GM21529 (cell line): ENCODE measurements around the gene GADL1.

ENCODE experiments used
- ATAC-seq: cut with Tn5 transposase; IDR thresholded peaks from one replicate; pipeline ENCODE4 v1.9.1; 2021; ENCODE audit not compliant: unreplicated experiment

Gene GADL1, protein sequence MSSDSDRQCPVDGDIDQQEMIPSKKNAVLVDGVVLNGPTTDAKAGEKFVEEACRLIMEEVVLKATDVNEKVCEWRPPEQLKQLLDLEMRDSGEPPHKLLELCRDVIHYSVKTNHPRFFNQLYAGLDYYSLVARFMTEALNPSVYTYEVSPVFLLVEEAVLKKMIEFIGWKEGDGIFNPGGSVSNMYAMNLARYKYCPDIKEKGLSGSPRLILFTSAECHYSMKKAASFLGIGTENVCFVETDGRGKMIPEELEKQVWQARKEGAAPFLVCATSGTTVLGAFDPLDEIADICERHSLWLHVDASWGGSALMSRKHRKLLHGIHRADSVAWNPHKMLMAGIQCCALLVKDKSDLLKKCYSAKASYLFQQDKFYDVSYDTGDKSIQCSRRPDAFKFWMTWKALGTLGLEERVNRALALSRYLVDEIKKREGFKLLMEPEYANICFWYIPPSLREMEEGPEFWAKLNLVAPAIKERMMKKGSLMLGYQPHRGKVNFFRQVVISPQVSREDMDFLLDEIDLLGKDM

DNA sequence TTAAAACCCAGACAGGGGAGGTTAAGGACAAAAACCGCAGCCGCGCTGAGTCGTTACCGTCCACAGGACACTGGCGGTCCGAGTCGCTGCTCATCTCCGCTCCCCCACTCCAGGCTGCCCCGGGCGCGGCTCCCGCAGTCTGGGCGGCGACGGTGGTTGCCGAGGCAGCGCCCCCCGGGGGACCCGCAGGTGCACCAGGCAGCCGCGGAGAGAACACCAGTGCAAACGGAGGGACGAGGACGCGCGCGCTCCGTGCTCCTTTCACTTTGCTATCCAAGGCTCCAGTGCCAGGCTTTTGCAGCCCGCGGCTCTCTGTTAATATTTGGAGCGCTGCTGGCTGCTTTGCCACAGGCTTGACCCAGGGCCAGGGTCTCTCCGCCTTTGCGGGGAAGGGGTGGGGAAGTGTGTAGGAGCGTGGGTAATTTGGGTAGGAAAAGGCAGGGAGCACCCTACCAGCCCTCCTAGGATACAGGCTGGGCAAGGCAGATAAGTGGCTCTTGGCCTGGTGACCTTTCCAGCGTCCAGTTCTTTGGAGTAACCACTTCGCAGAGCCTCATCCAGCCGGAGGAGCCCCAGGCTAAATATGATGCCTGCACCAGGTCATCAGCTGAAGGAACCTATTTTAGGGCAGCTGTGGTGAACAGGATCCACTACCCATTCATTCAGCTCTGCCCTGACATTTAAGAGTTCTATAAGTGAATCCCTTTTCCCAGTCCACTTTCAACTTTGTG, at the start of gene GADL1:
TSS of gene GADL1 (minus strand) at position 141 of the 731 bp plus-strand sequence. CDS start at position 94, 47 bp downstream.
- ATAC-seq, result no peak

DNA sequence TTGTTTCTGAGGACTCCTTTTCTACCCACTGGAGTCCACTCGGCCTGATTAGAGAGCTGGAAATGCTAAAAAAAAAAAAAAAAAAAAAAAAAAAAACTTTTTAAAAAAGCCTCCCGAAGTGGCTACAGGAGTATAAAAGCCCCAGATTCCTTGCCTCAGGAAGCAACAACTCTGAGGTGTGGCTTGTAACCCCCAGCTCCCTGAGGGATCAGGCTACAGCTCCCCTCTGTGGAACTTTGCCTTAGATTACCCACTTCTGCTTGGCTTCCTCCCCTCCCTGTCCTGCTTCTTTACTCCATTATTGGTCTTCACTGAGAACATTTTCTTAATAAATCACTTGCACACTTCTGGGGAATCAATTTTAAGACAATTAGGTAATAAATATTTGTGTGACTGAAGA, 49.7 kb upstream of the GADL1 start:
- ATAC-seq, result no peak

DNA sequence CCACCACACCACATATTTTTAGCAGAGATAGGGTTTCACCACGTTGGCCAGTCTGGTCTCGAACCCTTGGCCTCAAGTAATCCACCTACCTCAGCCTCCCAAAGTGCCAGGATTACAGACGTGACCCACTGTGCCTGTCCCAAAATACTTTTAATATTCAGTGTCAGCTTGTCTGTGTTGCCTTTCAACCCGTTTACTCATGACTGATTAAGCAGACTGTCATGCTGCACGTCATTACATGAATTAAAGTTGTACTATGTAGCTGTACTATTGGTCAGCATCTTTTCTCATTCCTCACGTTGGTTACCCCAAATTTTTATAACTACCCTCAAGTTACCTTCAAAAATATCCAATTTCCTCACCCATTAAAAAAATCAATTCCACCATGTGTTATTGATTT, 48.7 kb upstream of the GADL1 start:
- no peak for ATAC-seq

DNA sequence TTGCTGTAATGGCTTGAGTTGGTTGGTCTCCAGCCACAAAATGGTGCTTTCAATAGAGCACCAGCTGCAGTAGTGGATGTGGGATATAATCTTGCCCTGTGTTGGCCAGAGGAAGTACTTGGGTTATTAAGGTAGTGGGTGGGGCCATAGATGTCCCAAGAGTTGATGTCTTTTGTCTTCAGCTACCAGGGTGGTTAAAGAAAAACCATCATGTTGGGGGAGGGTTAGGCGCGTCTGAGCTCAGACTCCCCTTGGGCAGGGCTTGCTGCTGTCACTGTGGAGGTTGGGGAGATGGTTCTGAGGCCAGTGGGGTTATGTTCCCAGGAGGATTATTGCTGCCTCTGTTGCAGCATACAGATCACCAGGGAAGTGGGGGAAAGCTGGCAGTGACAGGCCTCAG, 46.9 kb upstream of the GADL1 start:
- ATAC-seq, result no peak

DNA sequence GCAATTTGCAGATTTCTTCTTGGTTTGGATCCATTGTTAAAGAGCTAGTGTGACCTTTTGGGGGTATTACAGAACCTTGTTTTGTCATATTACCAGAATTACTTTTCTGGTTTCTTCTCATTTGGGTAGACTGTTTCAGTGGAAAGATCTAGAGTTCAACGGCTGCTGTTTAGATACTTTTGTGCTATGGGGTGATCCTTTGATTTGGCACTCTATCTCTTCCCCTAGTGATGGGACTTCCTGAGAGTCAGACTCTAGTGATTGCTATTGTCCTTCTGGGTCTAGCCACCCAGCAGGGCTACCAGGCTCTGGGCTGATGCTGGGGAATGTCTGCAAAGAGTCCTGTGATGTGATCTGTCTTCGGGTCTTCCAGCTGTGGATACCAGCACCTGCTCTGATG, 46.3 kb upstream of the GADL1 start:
- no peak for ATAC-seq

DNA sequence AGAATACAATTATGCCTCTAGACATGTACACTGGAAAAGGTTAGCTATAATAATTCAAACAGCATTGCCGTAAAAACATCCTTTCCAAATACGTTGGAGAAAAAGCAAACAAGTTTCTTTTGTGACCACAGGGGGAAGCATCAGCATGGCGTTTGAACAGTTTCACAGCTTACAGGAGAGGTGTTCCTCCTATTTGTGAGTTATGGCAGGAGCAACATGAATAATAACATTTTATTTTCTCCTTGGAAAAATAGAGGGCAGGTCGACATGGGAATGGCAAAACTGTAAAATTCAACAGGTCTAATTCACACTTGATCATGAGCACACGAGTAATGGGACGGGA, 39.7 kb upstream of the GADL1 start:
- ATAC-seq, result no peak

DNA sequence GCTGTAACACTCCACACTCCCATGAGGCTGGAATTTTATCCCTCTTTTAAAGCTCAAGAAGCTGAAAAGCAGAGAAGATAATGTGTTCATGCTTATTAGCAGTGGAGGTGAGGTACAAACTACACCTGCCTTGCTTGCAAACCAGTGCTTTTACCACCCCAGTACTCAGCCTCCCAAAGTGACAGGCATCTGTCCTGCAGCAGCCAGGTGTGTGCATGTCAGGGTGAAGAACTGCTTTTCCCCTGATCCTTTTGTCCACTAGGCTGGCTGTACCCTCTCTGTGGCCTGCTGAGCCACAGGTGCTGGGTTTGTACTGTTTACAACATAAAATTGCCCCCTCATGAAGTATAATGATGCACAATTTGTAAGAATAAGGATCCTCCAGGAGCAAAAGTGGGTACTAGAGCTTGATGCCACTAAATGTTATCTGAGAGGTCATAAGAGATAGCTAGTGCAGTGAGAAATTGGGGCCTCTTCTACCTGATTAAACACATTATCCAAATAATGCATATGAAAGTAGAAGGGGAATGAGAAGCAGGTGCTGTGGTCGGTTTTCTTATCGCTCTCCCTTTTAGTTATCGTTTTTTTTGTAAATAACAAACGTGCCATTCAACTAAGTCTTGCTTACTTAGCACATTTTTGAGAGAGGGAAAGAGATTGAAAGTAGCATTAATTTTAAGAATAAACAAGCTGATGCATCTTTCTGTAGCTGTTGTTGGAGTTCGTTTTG, 39.2 kb upstream of the GADL1 start:
- no peak for ATAC-seq

DNA sequence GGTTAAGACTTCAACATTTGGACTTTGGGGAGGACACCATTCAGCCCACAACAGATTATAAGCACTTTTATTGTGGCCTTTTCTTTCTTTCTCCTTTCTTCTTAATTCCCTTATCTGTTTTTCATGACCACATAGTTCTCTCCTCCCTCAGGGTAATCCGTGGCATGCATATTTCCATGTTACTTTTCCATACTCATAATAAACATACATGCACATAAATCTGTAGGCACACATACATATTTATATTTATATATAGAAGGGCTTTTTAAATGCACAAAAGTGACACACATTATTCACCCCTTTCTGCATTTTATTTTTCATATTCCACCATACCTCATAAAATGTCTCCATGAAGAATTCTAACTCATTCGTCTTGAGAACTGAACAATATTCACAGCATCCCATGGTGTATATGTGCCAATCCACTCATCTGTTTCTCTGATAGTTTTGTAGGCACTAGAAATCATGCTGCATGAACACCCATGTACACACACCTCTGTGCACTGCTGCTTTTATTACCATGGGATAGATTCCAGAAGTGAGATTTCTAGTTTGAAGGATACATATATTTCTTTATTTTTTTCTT, 38.1 kb upstream of the GADL1 start:
- no peak for ATAC-seq

DNA sequence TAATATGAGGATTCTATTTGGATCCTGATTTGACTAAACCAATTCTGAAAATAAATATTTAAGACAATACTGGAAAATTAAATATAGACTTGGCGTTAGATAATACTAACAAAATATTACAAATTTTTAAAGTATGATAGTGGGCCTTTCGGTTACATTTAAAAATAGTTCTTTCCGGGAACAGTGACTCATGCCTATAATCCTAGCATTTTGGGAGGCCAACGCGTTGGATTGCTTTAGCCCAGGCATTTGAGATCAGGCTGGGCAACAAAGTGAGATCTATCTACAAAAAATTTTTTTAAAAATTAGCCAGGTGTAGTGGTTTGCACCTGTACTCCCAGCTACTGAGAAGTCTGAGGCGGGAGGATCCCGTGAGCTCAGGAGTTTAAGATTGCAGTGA, 30.3 kb upstream of the GADL1 start:
- ATAC-seq, result no peak

DNA sequence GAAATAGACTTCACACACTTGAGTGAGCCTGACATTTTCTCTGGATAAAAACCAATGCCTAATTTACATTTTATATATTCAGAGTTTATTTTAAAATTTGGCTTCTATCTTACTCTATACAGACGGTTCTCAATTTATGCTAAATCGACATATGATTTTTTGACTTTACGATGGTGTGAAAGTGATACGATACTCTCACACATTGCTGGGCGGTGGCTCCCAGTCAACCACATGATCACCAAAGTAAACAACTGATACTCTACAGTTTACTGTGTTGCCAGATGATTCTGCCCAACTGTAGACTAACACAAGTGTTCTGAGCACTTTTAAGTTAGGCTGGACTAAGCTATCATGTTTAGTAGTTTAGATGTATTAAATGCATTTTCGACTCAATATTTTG, 25.1 kb upstream of the GADL1 start:
- no peak for ATAC-seq

DNA sequence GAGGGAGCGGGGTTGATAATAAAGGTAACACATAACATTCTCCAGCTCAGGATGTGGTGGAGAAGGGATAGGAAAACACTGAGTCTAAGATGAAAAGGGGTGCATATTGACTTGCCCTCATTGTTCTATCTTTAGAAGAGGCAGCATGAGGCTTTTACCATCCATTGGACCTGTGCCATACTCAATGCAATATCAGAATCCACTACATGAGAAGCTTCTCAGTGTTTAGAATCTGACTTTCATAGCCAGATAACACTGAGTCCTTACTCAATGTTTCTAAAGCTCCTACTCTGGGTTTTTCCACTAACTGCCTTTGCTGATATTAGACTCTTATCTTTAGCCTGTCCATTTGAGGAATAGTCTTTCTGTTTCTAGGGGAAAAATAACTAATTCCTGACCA, 24.3 kb upstream of the GADL1 start:
- ATAC-seq, result no peak

DNA sequence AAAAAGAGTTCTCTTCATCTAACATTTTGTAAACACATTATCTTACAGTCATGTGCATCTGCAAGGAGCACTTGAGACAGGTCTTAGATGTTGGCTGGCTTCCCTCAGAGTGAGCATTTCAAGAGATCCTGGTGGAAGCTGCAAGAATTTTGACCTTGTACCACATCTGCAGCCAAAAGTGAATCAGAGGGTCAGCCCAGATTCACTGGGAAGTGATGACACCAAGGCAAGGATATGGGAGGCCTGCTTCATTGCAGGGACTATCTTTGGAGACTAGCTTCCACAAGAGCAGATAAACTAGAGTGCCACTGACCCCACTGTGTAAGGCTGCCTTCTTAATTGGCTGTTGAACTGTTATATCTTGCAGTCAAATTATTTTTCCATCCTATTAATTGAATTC, 21.3 kb upstream of the GADL1 start:
- no peak for ATAC-seq

DNA sequence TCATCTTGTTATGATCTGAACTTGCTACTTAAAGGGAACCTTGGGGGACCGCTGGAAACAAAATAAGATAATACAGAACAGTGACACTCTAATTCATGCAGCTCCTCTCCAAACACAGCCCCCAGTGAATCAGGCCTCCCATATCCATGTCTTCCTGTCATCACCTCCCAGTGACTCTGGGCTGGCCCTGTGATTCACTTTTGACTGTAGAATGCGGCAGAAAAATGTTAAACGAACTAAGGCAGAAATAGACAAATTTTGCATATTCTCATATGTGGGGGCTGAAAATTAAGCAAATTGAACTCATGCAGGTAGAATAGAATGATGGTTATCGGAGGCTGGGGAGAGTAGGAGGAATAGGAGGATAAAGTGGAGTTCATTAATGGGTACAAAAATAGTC, 20.2 kb upstream of the GADL1 start:
- ATAC-seq, result no peak

DNA sequence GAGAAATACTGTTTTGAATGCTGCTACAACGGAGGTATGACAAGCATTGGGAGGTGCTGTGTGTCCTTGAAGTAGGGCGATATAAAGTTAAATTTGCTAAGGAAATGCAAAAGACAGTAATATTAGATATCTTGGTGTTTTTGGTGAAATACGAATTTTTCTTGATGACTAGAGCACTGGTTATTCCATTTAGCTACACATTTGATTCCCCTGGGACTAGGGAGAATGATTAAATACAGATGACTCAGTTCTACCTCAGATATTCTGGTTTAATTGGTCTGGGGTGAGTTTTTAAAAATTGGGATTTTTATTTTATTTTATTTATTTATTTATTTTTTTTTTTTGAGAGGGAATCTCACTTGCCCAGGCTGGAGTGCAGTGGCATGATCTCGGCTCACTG, 18.7 kb upstream of the GADL1 start:
- no peak for ATAC-seq

DNA sequence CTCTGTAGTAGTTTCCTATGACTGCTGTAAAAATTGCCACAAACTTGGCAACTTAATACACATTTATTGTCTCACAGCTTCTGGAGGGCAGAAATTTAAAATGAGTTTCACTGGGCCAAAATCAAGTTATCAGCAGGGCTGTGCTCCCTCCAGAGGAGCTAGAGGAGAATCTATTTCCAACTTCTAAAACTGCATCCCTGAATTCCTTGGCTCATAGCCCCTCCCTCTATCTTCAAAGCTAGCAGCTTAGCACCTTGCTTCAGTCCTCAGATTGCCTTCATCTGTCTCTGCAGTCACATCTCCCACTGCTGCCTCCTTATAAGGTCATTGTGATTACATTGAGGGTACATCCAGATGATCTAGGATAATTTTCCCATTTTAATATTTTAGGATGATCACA, 17.8 kb upstream of the GADL1 start:
- ATAC-seq, result no peak

DNA sequence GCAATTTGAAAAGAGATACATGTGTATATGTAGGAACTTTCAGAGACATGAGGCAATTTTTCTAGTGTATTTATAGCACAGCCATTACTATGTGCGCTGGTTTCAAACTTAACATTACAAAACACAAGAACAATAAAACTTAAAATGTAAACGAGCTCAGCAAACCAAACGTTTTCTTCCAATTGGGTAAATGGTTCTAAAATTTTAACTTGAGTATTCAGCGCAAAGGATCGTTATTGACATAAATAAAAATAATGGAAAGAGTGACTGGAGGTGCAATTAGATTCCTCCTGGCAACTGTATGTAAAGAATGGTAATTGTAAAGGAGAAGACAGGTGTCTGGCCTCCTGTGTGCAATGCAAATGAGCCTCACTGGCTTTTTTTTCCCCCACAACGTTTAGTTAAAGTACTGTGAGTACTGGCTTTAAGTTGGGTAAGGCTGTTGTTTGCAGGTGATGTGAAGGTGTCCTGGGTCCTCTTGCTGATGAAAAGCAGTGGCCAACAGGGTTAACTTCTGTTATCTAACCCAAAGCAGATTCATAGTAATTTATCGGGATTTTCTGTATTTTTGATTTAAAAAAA, 14.1 kb upstream of the GADL1 start:
- ATAC-seq, result no peak

DNA sequence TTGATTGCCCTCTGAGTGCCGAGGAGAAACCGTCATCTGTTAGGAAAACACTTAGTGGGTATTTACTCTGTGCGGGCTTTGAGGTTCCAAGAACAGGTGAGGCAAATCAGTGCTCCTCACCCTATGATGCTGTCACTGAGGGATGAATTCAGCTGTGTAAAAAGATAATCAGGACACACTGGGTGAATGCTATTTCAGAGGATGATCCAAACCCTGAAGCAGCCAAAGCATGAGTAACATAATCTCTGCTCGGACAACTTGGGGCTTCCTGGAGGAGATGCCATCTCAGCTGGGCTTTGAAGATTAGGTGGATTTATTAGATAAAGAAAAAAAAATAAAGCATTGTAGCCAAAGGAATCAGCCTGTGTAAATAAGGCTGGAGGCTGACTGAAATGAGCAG, 10.5 kb upstream of the GADL1 start:
- ATAC-seq, result no peak

DNA sequence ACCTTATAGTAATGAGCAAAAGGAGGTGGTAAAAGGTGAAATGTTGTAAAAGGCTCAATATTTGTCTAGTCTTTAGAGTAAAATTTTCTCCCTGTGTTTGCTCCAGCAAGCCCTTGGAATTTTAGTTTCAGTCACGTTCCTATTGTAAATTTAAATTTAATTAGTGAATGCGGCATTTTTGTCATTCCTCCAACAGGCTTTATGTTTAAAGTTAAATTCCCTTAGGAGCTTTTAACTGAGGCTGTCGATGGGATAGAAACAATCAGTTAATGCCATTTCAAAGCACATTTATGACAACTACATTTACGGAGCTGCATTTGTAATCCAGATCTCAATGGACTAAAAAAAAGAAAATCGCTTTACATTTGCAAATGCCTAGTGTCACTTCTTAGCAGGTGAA, 868 bp upstream of the GADL1 start:
- no peak for ATAC-seq

DNA sequence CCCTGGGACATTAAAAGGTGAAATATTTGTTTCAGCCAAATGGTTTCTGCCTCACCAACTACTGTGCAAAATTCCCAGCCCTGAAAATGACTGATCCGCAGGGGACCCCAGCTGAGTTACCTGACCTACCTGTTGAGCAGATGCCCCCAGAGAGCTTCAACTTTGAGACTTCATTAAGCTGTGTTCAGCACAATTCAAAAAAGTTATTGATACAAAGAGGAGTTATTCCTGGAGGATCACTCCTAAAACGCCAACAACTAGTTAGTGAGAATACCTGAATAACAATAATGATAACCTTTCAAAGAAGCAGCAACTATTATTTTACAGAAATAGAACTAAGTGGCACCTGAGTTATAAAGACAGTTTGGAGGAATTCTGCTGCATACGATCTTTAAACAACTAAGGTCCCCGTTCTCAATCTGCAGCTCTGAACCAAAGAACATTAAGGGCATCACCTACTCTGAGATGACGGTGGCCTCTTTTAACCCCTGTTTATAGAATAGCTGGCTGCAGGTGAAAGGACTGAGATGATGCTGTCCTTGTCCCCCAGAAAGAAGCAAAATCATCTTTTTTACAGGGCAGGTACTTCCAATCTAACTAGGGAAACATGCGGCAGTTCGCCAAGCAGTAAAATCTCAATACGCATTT, 659 bp downstream of the GADL1 start:
- ATAC-seq, result no peak

DNA sequence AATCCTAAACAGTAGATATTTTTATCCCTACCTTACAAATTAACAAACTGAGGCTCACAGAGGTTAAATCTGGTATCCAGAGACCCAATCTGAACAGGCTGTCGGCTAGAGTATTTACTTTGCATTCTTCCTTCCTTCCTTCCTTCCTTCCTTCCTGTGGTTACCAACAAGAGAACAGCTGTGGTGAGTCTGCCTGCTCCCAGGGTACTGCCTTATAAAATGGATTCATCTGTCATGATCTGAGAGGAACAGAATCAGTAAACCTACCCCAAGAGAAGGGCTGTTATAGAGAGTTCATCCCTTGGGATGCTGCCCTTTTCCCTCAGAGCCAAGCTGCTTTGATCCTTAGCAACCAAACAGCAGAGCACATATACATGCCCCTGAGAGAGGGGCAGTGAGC, 3.6 kb downstream of the GADL1 start:
- ATAC-seq, result no peak

DNA sequence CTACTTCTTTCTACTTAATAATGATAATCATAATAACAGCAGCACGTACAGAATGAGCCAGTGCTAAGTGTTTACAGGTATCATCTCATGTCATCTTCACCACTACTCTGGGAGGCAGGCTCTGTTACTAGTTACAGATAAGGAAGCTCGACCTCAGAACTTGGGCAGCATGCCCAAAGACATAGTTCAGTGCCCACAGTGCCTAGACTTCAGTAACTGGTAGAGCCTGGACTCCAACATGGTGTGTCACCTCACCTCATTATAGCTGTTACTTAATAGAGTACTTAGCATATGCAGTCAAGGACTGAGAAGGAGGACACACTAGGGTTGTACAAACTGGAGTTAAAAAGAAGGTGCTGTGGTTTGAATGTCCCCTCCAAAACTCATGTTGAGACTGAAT, 7.6 kb downstream of the GADL1 start:
- ATAC-seq, result no peak
